Skeletal muscle satellite cell (primary cell): ENCODE measurements around the gene MAPK12.
"Not testable (repeated sequence)": the region's sequence is repeated elsewhere in the genome, so short reads cannot be mapped to it uniquely, and the experiment has no call there.

Source experiments
- H3K27me3 ChIP-seq: 2 replicates; pipeline ENCODE4 v1.7.0; 2013; ENCODE audit warnings: low read length; ENCODE audit not compliant: control insufficient read depth, insufficient read depth
- H3K36me3 ChIP-seq: 2 replicates; pipeline ENCODE4 v1.7.0; 2013; ENCODE audit warnings: mild to moderate bottlenecking, control low read depth, low read length; ENCODE audit not compliant: insufficient read depth
- H3K4me1 ChIP-seq: 2 replicates; pipeline ENCODE4 v1.7.0; 2013; ENCODE audit warnings: low read length; ENCODE audit not compliant: control insufficient read depth, insufficient read depth
- H3K4me2 ChIP-seq: 2 replicates; pipeline ENCODE4 v1.7.0; 2013; ENCODE audit warnings: mild to moderate bottlenecking, low read length
- H3K4me3 ChIP-seq: 2 replicates; pipeline ENCODE4 v1.7.0; 2013; ENCODE audit warnings: low read length
- H3K9ac ChIP-seq: 2 replicates; pipeline ENCODE4 v1.7.0; 2013; ENCODE audit warnings: mild to moderate bottlenecking, low read depth, low read length, moderate library complexity
- H3K9me3 ChIP-seq: replicated peaks from 2 replicates; pipeline ENCODE4 v1.7.0; 2013; ENCODE audit warnings: mild to moderate bottlenecking, control low read depth, low read length

The MAPK12 gene

DNA sequence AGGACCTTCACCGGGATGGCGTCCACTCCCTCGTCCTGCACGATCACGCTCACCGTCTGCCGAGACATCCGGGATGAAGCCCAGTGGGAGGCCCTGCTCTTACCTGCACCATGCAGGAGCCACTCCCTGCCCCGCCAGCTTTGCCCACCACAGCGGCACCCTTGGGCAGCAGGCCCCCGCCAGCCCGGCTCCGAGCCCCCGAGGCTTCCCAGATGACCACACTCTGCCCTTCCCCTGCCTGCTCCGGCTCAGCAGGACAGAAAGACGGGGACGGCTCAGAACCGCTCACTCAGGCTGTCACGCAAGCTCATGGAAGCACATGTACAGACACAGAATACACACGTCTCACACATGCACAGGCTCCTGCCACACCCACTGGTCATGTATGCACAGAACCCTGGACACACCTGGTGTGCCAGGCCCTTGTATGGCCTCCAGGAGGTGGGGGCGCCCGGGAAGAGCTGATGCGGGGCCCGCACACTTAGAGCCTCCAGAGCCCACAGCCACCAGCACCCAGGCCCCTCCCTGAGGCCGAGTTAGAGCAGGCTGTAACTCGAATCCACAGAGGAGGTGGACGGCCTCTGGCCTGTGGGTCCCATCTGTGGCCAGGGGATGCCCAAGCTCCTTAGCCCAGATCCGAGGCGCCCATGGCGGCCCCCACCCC, 17.6 kb upstream of the MAPK12 start:
- Histone ChIP-seq H3K4me1 (peaks cover 16% of the 10 kb centered on the region), H3K9me3 (no peaks in the 10 kb centered on the region), H3K27me3 (no peaks in the 10 kb centered on the region), H3K9ac (no peak overlapping the region), H3K4me2 (no peak overlapping the region), H3K36me3 (peaks cover 88% of the 10 kb centered on the region), H3K4me3 (no peak overlapping the region)

DNA sequence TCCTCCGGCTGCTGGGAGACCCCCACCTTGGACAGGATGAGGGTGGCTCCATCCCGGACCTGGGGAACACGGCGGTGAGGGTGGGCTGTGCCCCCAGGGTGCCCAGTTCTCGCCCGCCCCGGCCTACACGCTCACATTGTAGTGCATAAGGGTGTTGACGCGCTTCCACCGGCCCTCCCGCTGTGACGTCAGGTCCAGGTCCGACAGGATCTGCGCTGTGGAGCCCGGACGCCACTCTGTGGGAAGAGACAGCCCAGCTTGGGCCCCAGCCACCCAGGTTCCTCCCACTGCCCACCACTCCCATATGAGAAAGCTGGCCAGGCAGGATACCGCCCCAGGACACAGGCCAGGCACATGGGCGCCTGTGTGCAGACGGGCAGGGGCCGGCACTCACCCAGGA, 17.0 kb upstream of the MAPK12 start:
- Histone ChIP-seq H3K9me3 (no peaks in the 10 kb centered on the region), H3K9ac (no peak overlapping the region), H3K4me1 (peaks cover 16% of the 10 kb centered on the region), H3K4me2 (no peak overlapping the region), H3K27me3 (no peaks in the 10 kb centered on the region), H3K4me3 (no peak overlapping the region), H3K36me3 (peaks cover 86% of the 10 kb centered on the region)

DNA sequence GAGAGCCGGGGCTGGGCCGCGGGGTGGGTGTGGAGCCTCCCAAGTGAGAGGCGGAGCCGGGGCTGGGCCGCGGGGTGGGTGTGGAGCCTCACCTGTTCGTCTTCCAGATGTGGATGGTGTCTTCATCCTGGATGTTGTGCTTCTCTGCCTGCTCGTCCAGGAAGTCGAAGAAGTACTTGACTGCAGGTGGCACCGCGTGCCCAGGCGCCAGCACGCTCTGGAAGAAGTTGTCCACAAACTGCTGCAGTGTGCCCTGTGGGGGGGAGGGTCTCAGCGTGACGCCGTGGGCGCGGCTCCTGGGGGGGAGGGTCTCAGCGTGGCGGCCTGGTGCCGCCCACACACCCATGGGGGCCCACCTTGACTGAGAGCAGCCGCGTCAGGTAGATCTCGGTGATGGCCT, 16.3 kb upstream of the MAPK12 start:
- no peaks in the 10 kb centered on the region for H3K27me3 ChIP-seq
- no peak overlapping the region for H3K4me2 ChIP-seq
- no peaks in the 10 kb centered on the region for H3K9me3 ChIP-seq
- no peak overlapping the region for H3K9ac ChIP-seq
- peaks cover 84% of the 10 kb centered on the region for H3K36me3 ChIP-seq
- H3K4me3 ChIP-seq = no peak overlapping the region
- H3K4me1 ChIP-seq = peaks cover 12% of the 10 kb centered on the region

DNA sequence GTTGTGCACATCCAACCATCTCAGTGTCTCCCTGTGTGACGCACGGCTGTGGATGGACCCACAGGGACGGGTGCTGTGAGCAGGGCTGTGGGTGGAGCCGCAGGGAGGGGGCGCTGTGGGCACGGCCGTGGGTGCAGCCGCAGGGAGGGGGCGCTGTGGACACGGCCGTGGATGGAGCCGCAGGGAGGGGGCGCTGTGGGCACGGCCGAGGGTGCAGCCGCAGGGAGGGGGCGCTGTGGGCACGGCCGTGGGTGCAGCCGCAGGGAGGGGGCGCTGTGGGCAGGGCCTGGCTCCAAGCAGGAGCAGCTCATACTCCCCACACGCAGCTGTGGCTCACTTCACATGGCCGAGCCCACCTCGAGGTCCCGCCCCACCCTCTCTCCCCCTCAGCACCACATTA, 14.7 kb upstream of the MAPK12 start:
- Histone ChIP-seq H3K9me3 (no peaks in the 10 kb centered on the region), H3K27me3 (no peaks in the 10 kb centered on the region), H3K4me3 (no peak overlapping the region), H3K36me3 (peaks cover 71% of the 10 kb centered on the region), H3K4me2 (no peak overlapping the region), H3K4me1 (peaks cover 6% of the 10 kb centered on the region), H3K9ac (no peak overlapping the region)

DNA sequence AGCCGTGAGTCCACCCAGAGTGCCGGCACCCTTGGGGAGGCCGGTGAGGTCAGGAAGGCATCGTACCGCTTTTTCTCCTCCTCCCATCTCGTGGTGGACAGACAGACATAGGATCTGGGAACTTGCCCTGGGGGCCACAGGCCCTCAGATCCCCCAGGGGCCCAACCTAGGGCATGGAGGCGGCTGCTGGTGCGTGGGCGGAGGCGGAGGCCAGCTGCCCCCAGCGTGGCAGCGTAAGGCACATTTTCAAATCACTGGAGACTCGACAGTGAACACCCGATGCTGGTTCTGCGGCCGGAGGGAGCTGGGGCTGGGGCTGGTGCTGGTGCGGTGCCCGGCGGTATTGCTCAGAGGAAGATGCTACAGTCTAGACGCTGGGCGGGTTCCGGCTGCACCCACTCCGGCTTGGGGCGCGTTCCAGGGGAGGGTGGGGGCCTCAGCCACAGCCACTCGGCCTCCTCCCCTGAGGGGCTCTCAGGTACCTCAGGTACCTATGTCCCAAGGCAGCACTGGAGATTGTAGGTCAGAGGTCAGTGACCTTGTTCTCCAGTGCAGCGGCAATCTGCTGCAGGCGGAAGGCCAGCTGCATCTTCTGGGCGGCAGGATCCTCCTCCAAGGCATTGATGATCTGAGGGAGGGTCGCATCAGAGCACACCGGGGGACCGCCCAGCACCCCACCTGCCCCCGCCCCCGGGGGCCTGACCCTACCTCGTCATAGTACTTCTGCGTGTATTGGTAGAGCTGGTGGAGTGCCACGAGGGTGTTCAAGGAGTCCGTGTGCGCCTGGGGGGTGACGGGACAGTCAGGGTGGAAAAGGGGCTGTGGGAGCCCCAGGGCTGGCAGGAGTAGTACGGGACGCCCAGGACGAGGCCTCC, 13.9 kb upstream of the MAPK12 start:
- Histone ChIP-seq H3K4me1 (peaks cover 13% of the 10 kb centered on the region), H3K27me3 (no peaks in the 10 kb centered on the region), H3K9ac (no peak overlapping the region), H3K36me3 (peaks cover 65% of the 10 kb centered on the region), H3K9me3 (no peaks in the 10 kb centered on the region), H3K4me3 (no peak overlapping the region), H3K4me2 (no peak overlapping the region)

DNA sequence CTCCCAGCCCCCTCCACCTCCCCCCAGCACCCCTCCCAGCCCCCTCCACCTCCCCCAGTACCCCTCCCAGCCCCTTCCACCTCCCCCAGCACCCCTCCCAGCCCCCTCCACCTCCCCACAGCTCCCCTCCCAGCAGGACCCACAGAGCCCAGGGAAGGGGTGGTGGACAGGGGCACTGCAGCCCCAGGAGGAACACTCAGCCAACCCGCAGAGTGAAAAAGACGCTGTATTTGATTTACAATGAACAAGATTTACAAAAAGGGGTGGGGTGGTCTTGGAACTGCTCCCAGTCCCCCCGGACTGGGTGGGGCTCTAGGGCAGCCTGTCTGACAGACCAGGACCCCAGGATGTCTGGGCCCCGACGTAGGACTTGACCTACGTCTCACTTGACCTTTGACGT, 13.3 kb upstream of the MAPK12 start:
- Histone ChIP-seq H3K36me3 (peaks cover 58% of the 10 kb centered on the region), H3K4me2 (no peak overlapping the region), H3K9me3 (no peaks in the 10 kb centered on the region), H3K4me1 (peaks cover 13% of the 10 kb centered on the region), H3K4me3 (no peak overlapping the region), H3K9ac (no peak overlapping the region), H3K27me3 (no peaks in the 10 kb centered on the region)

DNA sequence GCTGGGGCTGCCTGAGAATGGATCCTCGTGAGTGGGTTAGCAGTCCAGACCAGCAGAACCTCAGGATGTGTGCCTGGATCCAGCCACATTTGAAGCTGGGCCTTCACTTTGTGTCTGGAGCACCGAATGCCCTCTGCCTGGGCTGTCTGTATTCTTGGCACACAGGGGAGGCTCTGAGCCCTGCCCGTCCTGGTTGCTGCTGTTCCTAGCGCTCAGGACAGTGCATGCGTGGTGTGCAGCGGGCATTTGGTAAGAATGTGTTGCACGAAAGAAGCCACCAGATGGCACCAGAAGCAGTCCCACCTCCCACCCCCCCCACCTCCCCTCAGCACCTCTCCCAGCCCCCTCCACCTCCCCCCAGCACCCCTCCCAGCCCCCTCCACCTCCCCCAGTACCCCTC, 12.8 kb upstream of the MAPK12 start:
- Histone ChIP-seq H3K27me3 (no peaks in the 10 kb centered on the region), H3K4me1 (peaks cover 13% of the 10 kb centered on the region)

DNA sequence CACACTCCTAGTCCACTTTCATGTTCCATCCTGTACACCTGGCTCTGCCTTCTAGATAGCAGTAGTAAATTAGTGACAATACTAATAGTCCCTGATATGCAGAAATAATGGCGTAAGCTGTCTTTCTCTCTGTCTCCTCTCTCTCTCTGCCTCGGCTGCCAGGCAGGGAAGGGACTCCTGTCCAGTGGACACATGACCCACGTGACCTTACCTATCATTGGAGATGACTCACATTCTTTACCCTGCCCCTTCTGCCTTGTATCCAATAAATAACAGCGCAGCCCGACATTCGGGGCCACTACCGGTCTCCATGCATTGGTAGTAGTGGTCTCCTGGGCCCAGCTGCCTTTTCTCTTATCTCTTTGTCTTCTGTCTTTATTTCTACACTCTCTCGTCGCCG, 12.3 kb upstream of the MAPK12 start:
- H3K36me3 ChIP-seq = peaks cover 48% of the 10 kb centered on the region
- H3K27me3 ChIP-seq, H3K4me3 ChIP-seq, H3K9me3 ChIP-seq, H3K4me2 ChIP-seq, H3K9ac ChIP-seq: not testable (repeated sequence)
- peaks cover 13% of the 10 kb centered on the region for H3K4me1 ChIP-seq

More for the DNA sequence above, 12.8 kb upstream of the MAPK12 start:
- H3K4me3 ChIP-seq = no peak overlapping the region
- peaks cover 54% of the 10 kb centered on the region for H3K36me3 ChIP-seq
- no peak overlapping the region for H3K9ac ChIP-seq
- H3K4me2 ChIP-seq = no peak overlapping the region
- H3K9me3 ChIP-seq = no peaks in the 10 kb centered on the region

DNA sequence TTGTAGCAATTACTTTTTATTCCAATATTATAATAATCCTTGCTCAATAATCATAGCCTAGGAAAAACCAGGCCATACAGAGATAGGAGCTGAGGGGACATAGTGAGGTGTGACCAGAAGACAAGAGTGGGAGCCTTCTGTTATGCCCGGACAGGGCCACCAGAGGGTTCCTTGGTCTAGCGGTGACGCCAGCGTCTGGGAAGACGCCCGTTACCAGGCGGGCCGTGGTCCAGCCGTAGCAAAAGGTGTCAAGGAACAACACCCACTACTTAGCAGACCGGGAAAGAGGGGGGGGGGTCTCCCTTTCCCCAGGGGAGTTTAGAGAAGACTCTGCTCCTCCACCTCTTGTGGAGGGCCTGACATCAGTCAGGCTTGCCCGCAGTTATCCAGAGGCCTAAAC, 11.9 kb upstream of the MAPK12 start:
- not testable (repeated sequence) for H3K4me2 ChIP-seq, H3K9me3 ChIP-seq, H3K4me3 ChIP-seq, H3K9ac ChIP-seq, H3K27me3 ChIP-seq
- Histone ChIP-seq H3K4me1 (peaks cover 14% of the 10 kb centered on the region), H3K36me3 (peaks cover 44% of the 10 kb centered on the region)

DNA sequence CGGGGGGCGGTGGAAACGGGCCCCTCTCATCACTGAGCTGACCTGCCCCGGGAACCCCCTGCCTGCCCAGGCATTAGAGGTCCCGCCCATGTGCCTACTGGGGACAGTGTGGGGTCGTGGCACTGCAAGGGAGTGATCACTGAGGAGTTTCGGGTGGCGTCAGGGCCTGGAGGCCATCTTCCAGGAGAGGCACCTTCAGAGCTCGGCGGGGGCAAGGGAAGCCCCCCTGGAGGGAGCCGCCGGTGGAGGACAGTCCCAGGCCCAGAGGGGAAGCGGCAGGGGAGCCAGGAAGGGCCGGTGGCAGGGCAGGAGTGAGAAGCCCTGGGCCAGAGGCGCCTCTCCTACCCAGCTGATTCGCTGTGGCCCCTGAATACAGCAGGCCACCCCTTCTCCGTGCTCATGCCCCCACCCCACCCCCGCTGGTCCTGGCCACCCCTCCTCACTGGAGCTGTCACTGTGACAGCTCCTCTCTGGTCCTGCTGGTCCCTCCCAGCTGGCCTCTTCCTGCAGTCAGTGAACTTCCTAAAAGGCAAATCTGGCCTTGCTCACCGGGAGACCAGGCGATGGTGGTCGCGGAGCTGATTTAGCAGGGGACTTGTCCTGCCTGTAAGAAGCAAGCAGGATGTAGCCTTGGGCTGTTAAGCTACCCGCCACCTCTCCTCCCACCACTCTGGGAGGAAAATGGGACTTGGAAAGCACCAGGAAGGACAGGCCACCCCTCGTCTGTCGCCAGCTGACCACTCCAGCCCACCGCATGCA, 10.7 kb upstream of the MAPK12 start:
- peaks cover 24% of the 10 kb centered on the region for H3K4me1 ChIP-seq
- H3K4me2 ChIP-seq = no peak overlapping the region
- peaks cover 33% of the 10 kb centered on the region for H3K36me3 ChIP-seq
- no peak overlapping the region for H3K9ac ChIP-seq
- no peaks in the 10 kb centered on the region for H3K27me3 ChIP-seq
- no peak overlapping the region for H3K4me3 ChIP-seq
- no peaks in the 10 kb centered on the region for H3K9me3 ChIP-seq

DNA sequence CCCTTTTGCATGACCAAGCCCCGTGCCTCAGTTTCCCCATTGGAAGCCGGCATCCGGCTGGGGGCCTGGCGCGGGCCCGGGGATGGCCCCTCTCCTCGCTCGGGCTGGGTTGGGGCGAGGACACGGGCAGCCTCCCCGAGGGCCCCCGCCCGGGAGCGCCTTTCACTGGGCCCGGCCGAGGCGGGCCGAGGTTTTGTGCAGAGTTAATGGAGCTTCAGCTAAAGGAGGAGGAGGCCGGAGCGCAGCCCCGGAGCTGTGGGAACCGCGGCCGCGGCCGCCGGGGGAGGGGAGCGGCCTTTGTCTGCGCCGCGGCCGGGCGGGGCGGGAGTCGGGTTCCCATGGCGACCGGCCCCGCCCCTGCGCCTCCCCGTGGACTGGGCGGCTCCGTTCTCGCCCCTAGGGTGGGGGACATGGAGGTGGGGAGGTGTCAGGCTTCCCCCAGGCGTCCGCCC, 10.1 kb upstream of the MAPK12 start:
- H3K27me3 ChIP-seq = no peaks in the 10 kb centered on the region
- peak overlapping the region; percentile 69 for H3K4me3 ChIP-seq
- peak overlapping the region; percentile 96 for H3K4me2 ChIP-seq
- H3K9me3 ChIP-seq = no peaks in the 10 kb centered on the region
- peaks cover 27% of the 10 kb centered on the region for H3K36me3 ChIP-seq
- peaks cover 25% of the 10 kb centered on the region for H3K4me1 ChIP-seq
- no peak overlapping the region for H3K9ac ChIP-seq
